ENCODE measurements around the gene PHACTR4.

GRCh38 chr1:28505406-28506187 lies 136.1 kb downstream of the PHACTR4 start, which contains the start of gene RCC1:
- TF ChIP-seq ZNF24 (tag by site-specific recombination; IDR thresholded peaks at IDR 0.05) (0 out of 2 replicates have a peak, but pooled peaks have one; percentile 26), ZNF146 (tag by site-specific recombination; IDR thresholded peaks at IDR 0.05) (no peak), KLF7 (tag by site-specific recombination; IDR thresholded peaks at IDR 0.05; ENCODE audit: borderline replicate concordance) (peak; percentile 52; the same call in 1 of the 2 replicates), TCF7L2 (IDR thresholded peaks at IDR 0.05; ENCODE audit: borderline replicate concordance, low read depth, low read length) (no peak), GLI2 (tag by site-specific recombination; IDR thresholded peaks at IDR 0.05; ENCODE audit: borderline replicate concordance, low read depth) (no peak)
- TF ChIP-seq, protein P1, sequence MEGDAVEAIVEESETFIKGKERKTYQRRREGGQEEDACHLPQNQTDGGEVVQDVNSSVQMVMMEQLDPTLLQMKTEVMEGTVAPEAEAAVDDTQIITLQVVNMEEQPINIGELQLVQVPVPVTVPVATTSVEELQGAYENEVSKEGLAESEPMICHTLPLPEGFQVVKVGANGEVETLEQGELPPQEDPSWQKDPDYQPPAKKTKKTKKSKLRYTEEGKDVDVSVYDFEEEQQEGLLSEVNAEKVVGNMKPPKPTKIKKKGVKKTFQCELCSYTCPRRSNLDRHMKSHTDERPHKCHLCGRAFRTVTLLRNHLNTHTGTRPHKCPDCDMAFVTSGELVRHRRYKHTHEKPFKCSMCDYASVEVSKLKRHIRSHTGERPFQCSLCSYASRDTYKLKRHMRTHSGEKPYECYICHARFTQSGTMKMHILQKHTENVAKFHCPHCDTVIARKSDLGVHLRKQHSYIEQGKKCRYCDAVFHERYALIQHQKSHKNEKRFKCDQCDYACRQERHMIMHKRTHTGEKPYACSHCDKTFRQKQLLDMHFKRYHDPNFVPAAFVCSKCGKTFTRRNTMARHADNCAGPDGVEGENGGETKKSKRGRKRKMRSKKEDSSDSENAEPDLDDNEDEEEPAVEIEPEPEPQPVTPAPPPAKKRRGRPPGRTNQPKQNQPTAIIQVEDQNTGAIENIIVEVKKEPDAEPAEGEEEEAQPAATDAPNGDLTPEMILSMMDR (tag by site-specific recombination; IDR thresholded peaks at IDR 0.05): no peak
- TF ChIP-seq, protein P2, sequence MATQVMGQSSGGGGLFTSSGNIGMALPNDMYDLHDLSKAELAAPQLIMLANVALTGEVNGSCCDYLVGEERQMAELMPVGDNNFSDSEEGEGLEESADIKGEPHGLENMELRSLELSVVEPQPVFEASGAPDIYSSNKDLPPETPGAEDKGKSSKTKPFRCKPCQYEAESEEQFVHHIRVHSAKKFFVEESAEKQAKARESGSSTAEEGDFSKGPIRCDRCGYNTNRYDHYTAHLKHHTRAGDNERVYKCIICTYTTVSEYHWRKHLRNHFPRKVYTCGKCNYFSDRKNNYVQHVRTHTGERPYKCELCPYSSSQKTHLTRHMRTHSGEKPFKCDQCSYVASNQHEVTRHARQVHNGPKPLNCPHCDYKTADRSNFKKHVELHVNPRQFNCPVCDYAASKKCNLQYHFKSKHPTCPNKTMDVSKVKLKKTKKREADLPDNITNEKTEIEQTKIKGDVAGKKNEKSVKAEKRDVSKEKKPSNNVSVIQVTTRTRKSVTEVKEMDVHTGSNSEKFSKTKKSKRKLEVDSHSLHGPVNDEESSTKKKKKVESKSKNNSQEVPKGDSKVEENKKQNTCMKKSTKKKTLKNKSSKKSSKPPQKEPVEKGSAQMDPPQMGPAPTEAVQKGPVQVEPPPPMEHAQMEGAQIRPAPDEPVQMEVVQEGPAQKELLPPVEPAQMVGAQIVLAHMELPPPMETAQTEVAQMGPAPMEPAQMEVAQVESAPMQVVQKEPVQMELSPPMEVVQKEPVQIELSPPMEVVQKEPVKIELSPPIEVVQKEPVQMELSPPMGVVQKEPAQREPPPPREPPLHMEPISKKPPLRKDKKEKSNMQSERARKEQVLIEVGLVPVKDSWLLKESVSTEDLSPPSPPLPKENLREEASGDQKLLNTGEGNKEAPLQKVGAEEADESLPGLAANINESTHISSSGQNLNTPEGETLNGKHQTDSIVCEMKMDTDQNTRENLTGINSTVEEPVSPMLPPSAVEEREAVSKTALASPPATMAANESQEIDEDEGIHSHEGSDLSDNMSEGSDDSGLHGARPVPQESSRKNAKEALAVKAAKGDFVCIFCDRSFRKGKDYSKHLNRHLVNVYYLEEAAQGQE (tag by site-specific recombination; IDR thresholded peaks at IDR 0.05): no peak; the same call in 1 of the 2 replicates

Data from HEK293 (cell line).